D721Med (cell line): Measurements from ENCODE around the gene STARD3.
A peak's percentile ranks its signal among the peaks of the same experiment; 100 is the strongest.

Source experiments
- DNase-seq: peaks from one replicate; pipeline ENCODE4 v3.0.0; 2011; ENCODE audit warnings: low spot score; ENCODE audit not compliant: insufficient read length
- FAIRE-seq: peaks from 2 replicates; lab custom pipeline; 2011; peaks lifted over from hg19 to GRCh38; lab: Jason Lieb, UNC
- CTCF ChIP-seq: IDR thresholded peaks from 2 replicates; pipeline ENCODE4 v1.5.1; 2012; ENCODE audit warnings: mild to moderate bottlenecking, control low read depth; ENCODE audit not compliant: insufficient read depth; ENCODE audit errors: missing control alignments

Gene STARD3

DNA sequence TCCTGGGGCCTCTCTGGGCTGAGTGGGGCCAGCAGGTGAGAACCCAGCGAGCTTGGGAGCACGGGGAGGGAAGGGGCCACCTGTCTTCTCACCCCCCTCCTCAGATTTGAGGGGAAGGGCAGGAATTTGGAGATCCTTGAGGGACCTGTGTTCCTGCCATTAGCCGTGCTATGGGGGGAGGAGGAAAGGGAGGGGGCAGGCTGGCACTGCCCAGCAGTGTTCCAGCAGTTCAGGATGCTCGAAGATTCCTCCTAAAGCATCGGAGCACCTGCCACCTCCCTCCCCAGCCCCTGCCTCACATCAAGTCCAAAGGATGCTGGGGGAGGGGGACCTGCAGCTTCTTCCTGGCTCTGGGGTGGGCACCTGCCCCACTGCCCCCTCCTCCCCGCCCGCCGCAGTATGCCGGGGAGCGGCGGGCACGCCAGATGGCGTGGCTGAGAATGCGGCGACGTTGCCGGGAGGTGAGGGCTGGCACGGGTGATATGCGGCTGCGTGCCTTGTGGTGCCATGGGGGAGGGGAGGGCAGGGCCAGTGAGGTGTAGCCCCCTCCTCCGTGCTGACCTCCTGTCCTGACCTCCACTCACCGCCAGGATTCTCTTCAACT, 24.6 kb upstream of the STARD3 start:
- no peak for DNase-seq
- TF ChIP-seq CTCF, result no peak
- no peak for FAIRE-seq

- TF ChIP-seq CTCF, result no peak
- DNase-seq, result no peak
- no peak for FAIRE-seq
These were observed 23.9 kb upstream of the STARD3 start for GRCh38 chr17:39612935-39613464.

DNA sequence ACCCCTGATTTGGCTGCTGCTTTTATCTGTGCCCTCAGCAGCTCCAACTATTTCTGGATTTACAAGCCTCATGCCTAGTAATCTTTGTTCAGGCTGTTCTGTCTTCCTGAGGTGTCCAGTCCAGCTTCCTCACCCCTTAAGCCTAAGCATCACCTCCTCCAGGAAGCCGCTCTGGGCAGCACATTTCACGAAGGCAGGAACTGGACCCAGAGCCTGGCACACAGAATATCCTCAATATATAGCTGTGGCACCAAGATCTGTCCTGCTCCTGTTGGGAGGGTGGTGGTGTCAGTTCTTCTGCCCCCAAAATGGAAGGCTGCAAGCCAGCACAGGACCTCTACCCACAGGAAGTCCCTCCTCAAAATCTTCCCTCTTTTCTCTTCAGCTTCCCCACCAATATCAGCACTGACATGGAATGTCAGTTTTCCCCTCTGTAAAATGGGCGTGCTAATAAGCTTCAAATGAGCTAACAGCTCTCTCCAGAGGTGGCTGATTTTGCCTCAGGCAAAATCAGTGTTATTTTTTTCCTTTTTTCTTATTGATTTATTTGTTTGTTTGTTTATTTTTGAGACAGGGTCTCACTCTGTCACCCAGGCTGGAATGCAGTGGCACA, 22.3 kb upstream of the STARD3 start:
- no peak for FAIRE-seq
- TF ChIP-seq CTCF, result no peak
- DNase-seq, result no peak

- DNase-seq (no peak), FAIRE-seq (no peak)
- TF ChIP-seq CTCF, result no peak
These were observed 21.5 kb upstream of the STARD3 start for GRCh38 chr17:39615434-39615833.

GRCh38 chr17:39617100-39617445, 19.9 kb upstream of the STARD3 start:
- DNase-seq (no peak), FAIRE-seq (no peak)
- no peak for TF ChIP-seq CTCF

- DNase-seq (peak; percentile 53), FAIRE-seq (no peak)
- no peak for TF ChIP-seq CTCF
These were observed 19.3 kb upstream of the STARD3 start for GRCh38 chr17:39617446-39618245.
